GM12801 (cell line): Measurements from ENCODE around the gene ZNF627.

Source experiments
- TF ChIP-seq, protein P1 (sequence below): IDR thresholded peaks from one replicate; pipeline ENCODE4 v1.5.1; 2011; ENCODE audit warnings: control low read depth; ENCODE audit not compliant: insufficient read length; ENCODE audit errors: extremely low read depth

ZNF627 gene

DNA sequence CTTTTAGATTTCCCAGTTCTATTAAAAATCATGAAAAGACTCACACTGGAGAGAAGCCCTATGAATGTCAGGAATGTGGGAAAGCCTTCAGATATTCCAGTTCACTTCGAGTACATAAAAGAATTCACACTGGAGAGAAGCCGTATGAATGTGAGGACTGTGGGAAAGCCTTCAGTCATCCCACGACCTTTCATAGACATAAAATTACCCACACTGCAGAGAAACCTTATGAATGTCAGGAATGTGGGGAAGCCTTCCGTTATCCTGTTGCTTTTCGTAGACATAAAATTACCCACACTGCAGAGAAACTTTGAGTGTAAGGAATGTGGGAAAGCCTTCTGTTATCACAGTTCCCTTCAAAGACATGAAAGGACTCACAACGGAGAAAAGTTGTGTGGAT, 55.2 kb downstream of the ZNF627 start:
- TF ChIP-seq, protein P1, sequence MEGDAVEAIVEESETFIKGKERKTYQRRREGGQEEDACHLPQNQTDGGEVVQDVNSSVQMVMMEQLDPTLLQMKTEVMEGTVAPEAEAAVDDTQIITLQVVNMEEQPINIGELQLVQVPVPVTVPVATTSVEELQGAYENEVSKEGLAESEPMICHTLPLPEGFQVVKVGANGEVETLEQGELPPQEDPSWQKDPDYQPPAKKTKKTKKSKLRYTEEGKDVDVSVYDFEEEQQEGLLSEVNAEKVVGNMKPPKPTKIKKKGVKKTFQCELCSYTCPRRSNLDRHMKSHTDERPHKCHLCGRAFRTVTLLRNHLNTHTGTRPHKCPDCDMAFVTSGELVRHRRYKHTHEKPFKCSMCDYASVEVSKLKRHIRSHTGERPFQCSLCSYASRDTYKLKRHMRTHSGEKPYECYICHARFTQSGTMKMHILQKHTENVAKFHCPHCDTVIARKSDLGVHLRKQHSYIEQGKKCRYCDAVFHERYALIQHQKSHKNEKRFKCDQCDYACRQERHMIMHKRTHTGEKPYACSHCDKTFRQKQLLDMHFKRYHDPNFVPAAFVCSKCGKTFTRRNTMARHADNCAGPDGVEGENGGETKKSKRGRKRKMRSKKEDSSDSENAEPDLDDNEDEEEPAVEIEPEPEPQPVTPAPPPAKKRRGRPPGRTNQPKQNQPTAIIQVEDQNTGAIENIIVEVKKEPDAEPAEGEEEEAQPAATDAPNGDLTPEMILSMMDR = no peak

DNA sequence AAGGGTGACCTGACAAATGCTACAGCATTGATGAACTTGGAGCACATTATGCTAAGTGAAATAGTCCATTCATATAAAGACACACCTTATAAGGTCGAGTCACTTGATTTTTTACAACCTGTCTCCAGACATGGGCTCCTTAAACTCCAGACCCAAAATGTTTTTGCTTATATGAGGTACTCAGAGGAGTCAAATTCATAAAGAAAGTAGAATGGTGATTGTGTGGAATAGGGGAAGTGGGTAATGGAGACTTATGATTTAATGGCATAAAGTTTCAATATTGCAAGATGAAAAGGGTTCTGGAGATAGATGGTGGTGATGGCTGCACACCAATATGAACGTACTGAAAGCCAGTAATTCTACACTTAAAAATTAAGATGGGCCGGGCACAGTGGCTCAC, 59.3 kb downstream of the ZNF627 start:
- TF ChIP-seq, protein P1 = no peak

DNA sequence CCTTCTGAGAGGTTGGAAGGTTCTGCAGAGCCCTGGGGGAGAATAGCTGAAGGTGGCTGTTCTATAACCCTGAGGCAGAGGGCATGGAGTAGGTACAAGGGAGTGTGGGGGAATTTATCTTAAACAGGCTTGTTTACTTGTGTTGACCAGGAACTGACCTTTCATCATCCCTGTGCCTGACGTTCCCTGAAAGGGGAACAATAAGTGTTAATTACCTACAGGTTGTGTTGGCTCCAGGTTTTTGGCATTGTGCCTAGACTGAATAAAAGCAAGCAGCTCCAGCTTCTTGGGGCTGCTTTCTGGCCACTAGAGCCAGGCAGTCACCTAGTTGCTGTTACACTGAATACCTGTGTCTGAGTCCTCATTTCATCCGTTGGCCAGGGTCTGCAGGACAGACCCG, 60.0 kb downstream of the ZNF627 start:
- TF ChIP-seq, protein P1 = no peak

DNA sequence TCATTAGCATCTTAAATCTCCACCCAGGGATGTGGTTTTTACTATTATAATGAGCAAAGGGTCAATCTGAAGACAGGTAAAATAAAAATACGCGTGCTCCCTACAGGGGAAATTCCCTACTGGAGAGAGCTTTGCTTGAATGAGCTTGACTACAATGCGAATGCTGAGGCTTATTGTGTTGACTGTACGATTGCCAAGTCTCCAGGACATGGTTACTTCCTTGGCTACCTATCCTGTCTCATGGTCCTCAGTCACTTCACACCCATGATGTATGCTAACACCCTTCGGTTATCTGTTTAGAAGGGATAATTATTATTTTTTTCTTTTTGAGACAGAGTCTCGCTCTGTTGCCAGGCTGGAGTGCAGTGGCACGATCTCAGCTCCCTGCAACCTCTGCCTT, 61.7 kb downstream of the ZNF627 start:
- TF ChIP-seq, protein P1 = no peak

DNA sequence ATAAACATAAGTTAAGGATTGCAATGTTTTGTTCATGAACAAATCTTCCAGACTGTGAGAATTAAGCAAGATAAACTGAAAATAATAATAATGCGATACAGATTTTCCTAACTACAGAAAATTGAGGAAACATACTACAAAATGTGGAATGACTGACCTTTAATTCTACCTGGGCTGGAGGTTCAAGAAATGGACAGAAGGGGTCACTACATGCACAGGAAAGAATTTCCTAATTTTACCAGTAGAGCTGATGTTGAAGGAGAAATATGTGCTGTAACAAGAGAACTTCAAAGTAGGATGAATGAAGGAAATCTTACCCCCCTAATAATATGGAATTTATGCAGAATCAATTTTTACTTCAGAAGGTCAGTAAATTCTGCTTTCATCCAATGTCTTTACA, 62.3 kb downstream of the ZNF627 start:
- TF ChIP-seq, protein P1 = no peak

DNA sequence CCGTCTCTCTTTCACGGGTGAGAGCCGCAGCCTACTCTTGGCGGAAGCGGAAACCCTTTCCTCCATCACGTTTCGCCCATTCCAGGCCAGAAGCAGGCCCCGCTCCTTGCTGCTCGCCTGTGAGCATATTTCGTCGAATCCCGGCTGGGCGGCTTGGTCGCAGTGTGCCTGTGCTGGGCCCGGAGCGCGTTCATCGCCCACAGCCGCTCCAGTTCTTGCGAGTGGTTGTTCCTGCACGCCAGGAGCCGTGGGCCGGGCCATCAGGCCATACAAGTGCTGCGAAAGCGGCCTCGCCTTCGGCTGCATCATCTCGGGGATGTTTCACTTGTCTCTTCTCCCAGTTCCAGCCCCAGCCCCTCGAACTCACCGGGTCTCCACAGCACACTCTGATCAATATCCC, 65.0 kb downstream of the ZNF627 start:
- TF ChIP-seq, protein P1 = no peak

DNA sequence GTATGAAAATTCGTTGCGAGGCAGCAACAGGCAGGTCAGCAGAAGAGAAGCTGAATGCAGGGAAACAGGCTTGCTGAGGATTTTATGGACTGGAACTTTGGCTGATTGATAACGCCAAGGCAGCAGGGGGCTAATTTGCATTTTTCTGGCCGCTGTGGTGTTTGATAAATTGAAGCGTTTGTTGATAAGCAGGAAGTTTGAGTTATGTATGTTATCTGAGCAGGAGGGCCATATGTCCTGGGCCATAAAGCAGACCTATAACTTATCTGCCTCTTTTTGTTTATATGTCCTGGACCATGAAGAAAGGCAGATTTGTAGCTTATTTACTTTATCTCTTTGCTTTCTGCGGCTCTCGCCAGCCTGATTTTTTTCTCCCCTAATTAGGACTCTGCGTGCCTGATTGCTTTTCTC, 65.9 kb downstream of the ZNF627 start:
- TF ChIP-seq, protein P1 = no peak
